ENCODE data around the gene NCKAP5.

NCKAP5 gene

GRCh38 chr2:133456156-133456555, 112.1 kb downstream of the NCKAP5 start:
- Histone ChIP-seq H3K9ac (ENCODE audit: low read length) (no peak overlapping the region), H3K9me3 (ENCODE audit: low read length) (no peaks in the 10 kb centered on the region), H3K79me2 (ENCODE audit: insufficient read depth, low read length) (no peaks in the 10 kb centered on the region), H3F3A (ENCODE audit: insufficient read depth, low read length) (no peaks in the 10 kb centered on the region), H3K4me3 (ENCODE audit: low read depth, low read length, poor library complexity, severe bottlenecking) (no peak overlapping the region), H4K20me1 (ENCODE audit: insufficient read depth, low read length) (no peaks in the 10 kb centered on the region), H2AFZ (ENCODE audit: low read length) (no peak overlapping the region), H3K27me3 (ENCODE audit: insufficient read depth, low read length) (no peaks in the 10 kb centered on the region), H3K4me1 (ENCODE audit: insufficient read depth, low read length, severe bottlenecking) (no peaks in the 10 kb centered on the region), H3K27ac (ENCODE audit: low read depth, low read length, poor library complexity, severe bottlenecking) (no peak overlapping the region), H3K9me2 (ENCODE audit: low read depth, low read length) (no peaks in the 10 kb centered on the region), H3K4me2 (ENCODE audit: low read length) (no peak overlapping the region), H3K36me3 (ENCODE audit: insufficient read depth, low read length) (no peaks in the 10 kb centered on the region)
- TF ChIP-seq CTCF (IDR thresholded peaks at IDR 0.05; ENCODE audit: low read length) (no peak), EZH2 (IDR thresholded peaks at IDR 0.05; ENCODE audit: borderline replicate concordance, low read length) (no peak)

DNA sequence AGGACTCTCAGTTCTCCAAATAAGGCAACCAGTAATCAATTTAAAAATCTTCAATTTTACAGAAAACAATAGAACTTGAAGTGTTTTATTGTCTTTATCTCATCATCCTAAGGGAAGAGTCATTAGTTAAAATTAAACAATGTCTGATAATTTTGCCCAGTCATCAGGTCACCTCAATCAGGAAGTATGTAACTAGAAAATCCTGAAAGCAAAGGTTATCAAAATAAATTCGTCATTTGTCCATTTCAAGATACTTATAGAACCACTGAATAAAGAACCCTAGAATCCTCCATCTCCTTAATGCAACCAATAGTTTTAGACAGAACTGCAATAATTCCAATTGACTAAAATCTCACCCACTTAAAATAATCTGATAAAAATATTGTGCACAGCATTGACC, 115.2 kb downstream of the NCKAP5 start:
- no peak for TF ChIP-seq CTCF (IDR thresholded peaks at IDR 0.05; ENCODE audit: low read length)
- TF ChIP-seq EZH2 (IDR thresholded peaks at IDR 0.05; ENCODE audit: borderline replicate concordance, low read length) = no peak
- H3K27me3 ChIP-seq (ENCODE audit: insufficient read depth, low read length) = no peaks in the 10 kb centered on the region

GRCh38 chr2:133452583-133452982, 115.7 kb downstream of the NCKAP5 start:
- Histone ChIP-seq H3K79me2 (ENCODE audit: insufficient read depth, low read length) (no peaks in the 10 kb centered on the region), H3K36me3 (ENCODE audit: insufficient read depth, low read length) (no peaks in the 10 kb centered on the region)

More for the DNA sequence above, 115.2 kb downstream of the NCKAP5 start:
- Histone ChIP-seq H3K4me1 (ENCODE audit: insufficient read depth, low read length, severe bottlenecking) (no peaks in the 10 kb centered on the region), H3K4me3 (ENCODE audit: low read depth, low read length, poor library complexity, severe bottlenecking) (no peak overlapping the region), H3K9me2 (ENCODE audit: low read depth, low read length) (no peaks in the 10 kb centered on the region), H3K9ac (ENCODE audit: low read length) (no peak overlapping the region), H4K20me1 (ENCODE audit: insufficient read depth, low read length) (no peaks in the 10 kb centered on the region), H3K79me2 (ENCODE audit: insufficient read depth, low read length) (no peaks in the 10 kb centered on the region), H2AFZ (ENCODE audit: low read length) (no peak overlapping the region), H3K9me3 (ENCODE audit: low read length) (no peaks in the 10 kb centered on the region), H3K27ac (ENCODE audit: low read depth, low read length, poor library complexity, severe bottlenecking) (no peak overlapping the region), H3F3A (ENCODE audit: insufficient read depth, low read length) (no peaks in the 10 kb centered on the region), H3K36me3 (ENCODE audit: insufficient read depth, low read length) (no peaks in the 10 kb centered on the region), H3K4me2 (ENCODE audit: low read length) (no peak overlapping the region)

More at GRCh38 chr2:133452583-133452982, 115.7 kb downstream of the NCKAP5 start:
- no peaks in the 10 kb centered on the region for H3K27me3 ChIP-seq (ENCODE audit: insufficient read depth, low read length)
- H3K9me3 ChIP-seq (ENCODE audit: low read length) = no peaks in the 10 kb centered on the region
- no peaks in the 10 kb centered on the region for H3K9me2 ChIP-seq (ENCODE audit: low read depth, low read length)
- no peaks in the 10 kb centered on the region for H4K20me1 ChIP-seq (ENCODE audit: insufficient read depth, low read length)
- H3K4me3 ChIP-seq (ENCODE audit: low read depth, low read length, poor library complexity, severe bottlenecking) = no peak overlapping the region
- H2AFZ ChIP-seq (ENCODE audit: low read length) = no peak overlapping the region
- H3K4me1 ChIP-seq (ENCODE audit: insufficient read depth, low read length, severe bottlenecking) = no peaks in the 10 kb centered on the region
- no peaks in the 10 kb centered on the region for H3F3A ChIP-seq (ENCODE audit: insufficient read depth, low read length)
- no peak overlapping the region for H3K9ac ChIP-seq (ENCODE audit: low read length)
- H3K4me2 ChIP-seq (ENCODE audit: low read length) = no peak overlapping the region
- no peak for TF ChIP-seq EZH2 (IDR thresholded peaks at IDR 0.05; ENCODE audit: borderline replicate concordance, low read length)
- no peak for TF ChIP-seq CTCF (IDR thresholded peaks at IDR 0.05; ENCODE audit: low read length)
- H3K27ac ChIP-seq (ENCODE audit: low read depth, low read length, poor library complexity, severe bottlenecking) = no peak overlapping the region
